Fibroblast of pulmonary artery (primary cell): ENCODE data around the gene TUT1.
A peak's percentile ranks its signal among the peaks of the same experiment; 100 is the strongest.

ENCODE experiments used
- DNase-seq: peaks from one replicate; pipeline ENCODE4 v3.0.0-alpha.2; 2010; ENCODE audit warnings: low read depth
- H3K4me3 ChIP-seq: replicated peaks from 2 replicates; pipeline ENCODE4 v1.5.1; 2011; ENCODE audit warnings: low read depth, mild to moderate bottlenecking, control low read depth, low read length, moderate library complexity
- TF ChIP-seq, protein P1 (sequence below): IDR thresholded peaks from 2 replicates; pipeline ENCODE4 v1.5.1; 2011; ENCODE audit warnings: mild to moderate bottlenecking, control low read depth, low read length, inconsistent platforms; ENCODE audit errors: missing control alignments

The TUT1 gene, protein sequence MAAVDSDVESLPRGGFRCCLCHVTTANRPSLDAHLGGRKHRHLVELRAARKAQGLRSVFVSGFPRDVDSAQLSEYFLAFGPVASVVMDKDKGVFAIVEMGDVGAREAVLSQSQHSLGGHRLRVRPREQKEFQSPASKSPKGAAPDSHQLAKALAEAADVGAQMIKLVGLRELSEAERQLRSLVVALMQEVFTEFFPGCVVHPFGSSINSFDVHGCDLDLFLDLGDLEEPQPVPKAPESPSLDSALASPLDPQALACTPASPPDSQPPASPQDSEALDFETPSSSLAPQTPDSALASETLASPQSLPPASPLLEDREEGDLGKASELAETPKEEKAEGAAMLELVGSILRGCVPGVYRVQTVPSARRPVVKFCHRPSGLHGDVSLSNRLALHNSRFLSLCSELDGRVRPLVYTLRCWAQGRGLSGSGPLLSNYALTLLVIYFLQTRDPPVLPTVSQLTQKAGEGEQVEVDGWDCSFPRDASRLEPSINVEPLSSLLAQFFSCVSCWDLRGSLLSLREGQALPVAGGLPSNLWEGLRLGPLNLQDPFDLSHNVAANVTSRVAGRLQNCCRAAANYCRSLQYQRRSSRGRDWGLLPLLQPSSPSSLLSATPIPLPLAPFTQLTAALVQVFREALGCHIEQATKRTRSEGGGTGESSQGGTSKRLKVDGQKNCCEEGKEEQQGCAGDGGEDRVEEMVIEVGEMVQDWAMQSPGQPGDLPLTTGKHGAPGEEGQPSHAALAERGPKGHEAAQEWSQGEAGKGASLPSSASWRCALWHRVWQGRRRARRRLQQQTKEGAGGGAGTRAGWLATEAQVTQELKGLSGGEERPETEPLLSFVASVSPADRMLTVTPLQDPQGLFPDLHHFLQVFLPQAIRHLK

DNA sequence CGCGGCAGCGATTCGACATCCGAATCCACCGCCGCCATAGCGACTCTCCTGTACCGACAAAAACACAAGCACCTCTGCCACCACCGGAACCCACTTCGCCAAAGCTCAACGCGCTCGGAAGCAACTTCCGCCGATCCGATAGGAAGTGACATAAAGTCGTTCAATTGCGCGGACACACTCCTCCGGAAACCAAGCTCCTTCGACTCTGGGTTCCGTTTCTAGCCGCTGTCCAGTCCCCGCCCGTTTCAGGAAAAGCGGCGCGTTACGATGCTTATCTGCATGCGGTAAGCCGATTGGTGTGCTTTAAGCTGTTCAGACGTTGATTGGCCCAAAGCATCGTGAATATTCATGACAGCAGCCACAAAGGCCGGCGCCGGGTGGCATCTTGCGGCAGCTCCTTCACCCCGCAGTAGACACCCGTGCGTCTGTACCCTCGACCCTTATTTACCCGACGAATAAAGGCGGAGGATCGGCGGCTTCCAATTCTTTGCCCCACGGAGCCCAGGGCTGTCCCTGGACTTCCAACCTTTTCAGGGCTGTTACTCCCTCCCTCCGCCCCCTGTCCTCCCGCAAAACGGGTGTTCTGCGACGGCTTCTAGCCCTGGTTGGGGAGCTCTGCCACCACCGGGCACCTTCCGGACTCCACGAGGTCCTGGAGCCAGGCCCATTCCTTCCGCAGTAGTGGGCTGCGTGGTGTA lies at the start of gene TUT1:
TSS of gene TUT1 (minus strand) at position 76 of the 698 bp plus-strand sequence. CDS start at position 38, 38 bp downstream.
- TF ChIP-seq, protein P1, sequence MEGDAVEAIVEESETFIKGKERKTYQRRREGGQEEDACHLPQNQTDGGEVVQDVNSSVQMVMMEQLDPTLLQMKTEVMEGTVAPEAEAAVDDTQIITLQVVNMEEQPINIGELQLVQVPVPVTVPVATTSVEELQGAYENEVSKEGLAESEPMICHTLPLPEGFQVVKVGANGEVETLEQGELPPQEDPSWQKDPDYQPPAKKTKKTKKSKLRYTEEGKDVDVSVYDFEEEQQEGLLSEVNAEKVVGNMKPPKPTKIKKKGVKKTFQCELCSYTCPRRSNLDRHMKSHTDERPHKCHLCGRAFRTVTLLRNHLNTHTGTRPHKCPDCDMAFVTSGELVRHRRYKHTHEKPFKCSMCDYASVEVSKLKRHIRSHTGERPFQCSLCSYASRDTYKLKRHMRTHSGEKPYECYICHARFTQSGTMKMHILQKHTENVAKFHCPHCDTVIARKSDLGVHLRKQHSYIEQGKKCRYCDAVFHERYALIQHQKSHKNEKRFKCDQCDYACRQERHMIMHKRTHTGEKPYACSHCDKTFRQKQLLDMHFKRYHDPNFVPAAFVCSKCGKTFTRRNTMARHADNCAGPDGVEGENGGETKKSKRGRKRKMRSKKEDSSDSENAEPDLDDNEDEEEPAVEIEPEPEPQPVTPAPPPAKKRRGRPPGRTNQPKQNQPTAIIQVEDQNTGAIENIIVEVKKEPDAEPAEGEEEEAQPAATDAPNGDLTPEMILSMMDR: no peak
- peak; percentile 99 for DNase-seq
- H3K4me3 ChIP-seq: peak within 1 kb of the TSS; percentile 82

DNA sequence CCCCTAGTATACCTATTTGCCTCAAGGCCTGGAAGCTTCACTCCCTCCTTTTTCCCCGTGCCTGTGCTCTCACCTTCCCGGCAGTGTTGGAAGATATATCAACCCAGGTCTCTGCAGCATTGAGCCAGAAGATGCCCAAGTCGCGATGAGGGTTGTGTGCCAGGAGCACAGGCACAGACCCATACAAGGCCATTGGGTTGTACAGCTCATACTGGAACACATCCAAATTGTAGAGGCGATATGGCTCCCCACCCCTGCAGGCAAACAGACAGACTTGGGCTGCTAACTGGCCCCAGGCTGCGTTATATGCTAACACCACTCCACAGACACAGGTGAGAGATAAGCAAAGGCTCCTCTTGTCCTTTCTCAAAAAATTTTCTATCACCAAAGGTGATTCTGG lies 41.2 kb upstream of the TUT1 start:
- H3K4me3 ChIP-seq: no peak overlapping the region
- no peak for DNase-seq
- TF ChIP-seq, protein P1: no peak

DNA sequence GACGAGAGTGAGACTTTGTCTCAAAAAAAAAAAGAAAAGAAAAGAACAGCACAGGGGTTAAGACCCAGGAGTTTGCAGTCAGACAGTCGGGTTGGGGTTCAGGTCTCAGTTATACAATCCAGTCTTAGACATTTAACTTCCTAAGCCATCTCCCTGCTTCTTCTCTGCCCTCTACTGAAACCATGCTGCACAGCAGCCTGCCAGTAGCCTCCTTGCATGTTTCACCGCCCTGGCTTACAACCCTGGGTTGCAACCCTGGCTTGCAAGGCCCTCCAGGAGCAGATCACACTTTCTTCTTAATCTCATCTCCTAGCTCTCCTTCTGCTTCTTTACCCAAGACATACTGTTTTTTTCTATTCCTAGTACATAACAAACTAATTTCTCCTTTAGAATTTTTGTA lies 36.4 kb upstream of the TUT1 start:
- DNase-seq: no peak
- H3K4me3 ChIP-seq: no peak overlapping the region
- TF ChIP-seq, protein P1: peak; percentile 9

DNA sequence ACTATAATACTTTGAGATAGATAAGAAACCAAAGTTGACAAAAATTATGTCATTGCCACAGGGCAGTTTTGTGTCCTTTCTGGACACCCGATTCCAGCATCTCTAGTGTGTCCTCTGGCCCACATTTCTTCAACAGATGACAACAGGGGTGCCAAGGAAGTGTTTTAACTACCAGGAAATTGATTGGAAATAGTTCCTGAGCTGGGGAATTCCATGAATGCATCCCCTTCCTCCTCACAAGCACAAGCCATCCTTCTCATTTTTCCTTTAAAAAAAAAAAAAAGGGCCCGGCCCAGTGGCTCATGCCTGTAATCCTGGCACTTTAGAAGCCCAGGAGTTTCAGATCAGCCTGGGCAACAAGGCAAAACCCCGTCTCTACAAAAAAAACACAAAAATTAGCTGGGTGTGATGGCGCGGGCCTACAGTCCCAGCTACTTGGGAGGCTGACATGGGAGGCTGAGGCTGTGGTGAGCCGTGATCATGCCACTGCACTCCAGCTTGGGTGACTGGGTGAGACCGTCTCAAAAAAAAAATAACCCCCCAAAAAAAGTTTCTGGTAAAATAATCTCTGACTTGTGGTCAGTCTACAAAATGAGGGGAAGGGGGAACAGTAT lies 31.3 kb upstream of the TUT1 start:
- DNase-seq: no peak
- TF ChIP-seq, protein P1: no peak
- peak overlapping the region; percentile 75 for H3K4me3 ChIP-seq

DNA sequence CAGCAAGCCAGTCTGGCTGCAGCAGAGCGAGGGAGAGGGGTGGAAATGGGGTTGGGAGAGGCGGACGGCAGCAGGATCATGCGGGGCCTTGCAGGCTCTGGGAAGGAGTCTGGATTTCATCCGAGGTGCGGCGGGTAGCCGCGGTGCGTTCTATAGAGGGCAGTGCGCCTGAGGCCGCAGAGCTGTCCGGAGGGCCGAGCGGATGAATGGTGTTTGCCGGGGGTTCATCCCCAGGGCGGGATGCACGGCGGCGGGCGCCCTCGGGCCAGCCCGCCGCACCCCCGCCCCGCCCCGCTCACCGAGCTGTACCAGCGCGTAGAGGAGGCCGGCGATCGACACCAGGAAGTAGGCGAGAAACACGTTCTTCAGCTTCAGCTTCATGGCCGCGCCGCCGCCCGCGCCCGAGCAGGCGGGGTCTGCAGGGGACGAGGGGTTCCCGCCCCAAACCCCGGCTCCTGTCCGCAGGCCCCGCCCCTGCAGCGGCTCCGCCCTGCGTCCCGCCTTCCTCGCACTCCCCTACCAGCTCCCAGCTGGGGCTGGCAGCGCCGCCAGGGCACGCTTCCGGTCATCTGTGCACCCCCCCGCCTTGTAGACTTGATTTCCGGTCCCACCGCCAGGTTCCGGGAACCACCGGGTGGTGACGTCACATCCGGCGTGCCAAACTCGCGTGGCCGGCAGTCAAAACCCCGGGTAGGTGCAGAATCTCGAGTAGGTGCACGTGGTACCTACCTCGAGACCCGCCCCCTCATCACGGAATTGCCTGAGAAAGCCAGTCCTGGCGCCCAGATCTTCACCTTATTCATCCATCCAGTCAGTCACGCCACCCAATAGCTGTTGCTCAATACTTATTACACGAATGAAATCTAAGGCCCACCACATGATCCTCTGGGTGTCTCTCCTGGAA lies 30.5 kb upstream of the TUT1 start, which contains the start of gene B3GAT3:
TSS of gene B3GAT3 (minus strand) at position 420 of the 904 bp plus-strand sequence. CDS start at position 381, 39 bp downstream.
- peak; percentile 98 for DNase-seq
- TF ChIP-seq, protein P1: no peak
- peak within 1 kb of the TSS; percentile 75 for H3K4me3 ChIP-seq
